ENCODE data around the gene CNTN1. TPM values are rescaled to one million over a fixed set of nuclear protein-coding genes. Genes with fewer than 3 reads are reported as not detected.

The CNTN1 gene
- polyA plus RNA-seq (2013, experiment 1 of 2) = 2.0 TPM
- 1.8 TPM for polyA plus RNA-seq (2013, experiment 2 of 2)

- H3K23ac ChIP-seq (ENCODE audit: low read length) = no peak within 1 kb of the TSS
- H3K36me3 ChIP-seq (ENCODE audit: control insufficient read depth, insufficient read depth, low read length) = no peaks in the 10 kb centered on the region
- no peak within 1 kb of the TSS for H3K18ac ChIP-seq (ENCODE audit: low read length)
- H3K4me2 ChIP-seq (ENCODE audit: low read length) = peak within 1 kb of the TSS; percentile 54
- no peak within 1 kb of the TSS for H3K27ac ChIP-seq (ENCODE audit: low read depth, low read length)
- H3K9ac ChIP-seq (ENCODE audit: low read length) = no peak within 1 kb of the TSS
- no peaks in the 10 kb centered on the region for H3K79me1 ChIP-seq (ENCODE audit: low read length)
- no peak within 1 kb of the TSS for H2BK5ac ChIP-seq (ENCODE audit: low read length)
- H4K8ac ChIP-seq (ENCODE audit: low read depth, low read length) = no peak within 1 kb of the TSS
- H3K56ac ChIP-seq (ENCODE audit: low read length) = peak within 1 kb of the TSS; percentile 26
- peak within 1 kb of the TSS; percentile 64 for H3K4me3 ChIP-seq (ENCODE audit: low read length)
- no peak within 1 kb of the TSS for H3K4ac ChIP-seq (ENCODE audit: low read depth, low read length)
- H2AK5ac ChIP-seq (ENCODE audit: low read length) = no peak within 1 kb of the TSS
- H3K27me3 ChIP-seq (ENCODE audit: insufficient read depth, low read length, poor library complexity) = no peaks in the 10 kb centered on the region
- no peaks in the 10 kb centered on the region for H3K79me2 ChIP-seq (ENCODE audit: control insufficient read depth, insufficient read depth, low read length)
- WGBS (ENCODE audit: extremely low coverage, insufficient coverage, low lambda C conversion rate) = no CpG with 5 or more reads among the region's 31 CpGs
- no peak within 1 kb of the TSS for H4K5ac ChIP-seq (ENCODE audit: low read length)
- H3K4me1 ChIP-seq (ENCODE audit: control insufficient read depth, low read depth, low read length) = no peaks in the 10 kb centered on the region
- H2BK120ac ChIP-seq (ENCODE audit: low read depth, low read length) = no peak within 1 kb of the TSS
- no peak within 1 kb of the TSS for H2BK15ac ChIP-seq (replicated peaks; ENCODE audit: low read depth)
- DNase-seq = peak; percentile 93
Observed at GRCh38 chr12:40691913-40692764, at the start of gene CNTN1. Gene CNTN1 (plus strand): TSS chr12:40692439.

- H4K5ac ChIP-seq (ENCODE audit: low read length) = no peak overlapping the region
- H2BK5ac ChIP-seq (ENCODE audit: low read length) = no peak overlapping the region
- no peak overlapping the region for H4K8ac ChIP-seq (ENCODE audit: low read depth, low read length)
- no peak overlapping the region for H2BK120ac ChIP-seq (ENCODE audit: low read depth, low read length)
- H2BK15ac ChIP-seq (replicated peaks; ENCODE audit: low read depth) = no peak overlapping the region
- H3K56ac ChIP-seq (ENCODE audit: low read length) = no peak overlapping the region
- no peak overlapping the region for H3K9ac ChIP-seq (ENCODE audit: low read length)
- no peak overlapping the region for H3K27ac ChIP-seq (ENCODE audit: low read depth, low read length)
- no peak overlapping the region for H3K4me3 ChIP-seq (ENCODE audit: low read length)
- no peaks in the 10 kb centered on the region for H3K79me1 ChIP-seq (ENCODE audit: low read length)
- no peaks in the 10 kb centered on the region for H3K4me1 ChIP-seq (ENCODE audit: control insufficient read depth, low read depth, low read length)
- no peaks in the 10 kb centered on the region for H3K36me3 ChIP-seq (ENCODE audit: control insufficient read depth, insufficient read depth, low read length)
- DNase-seq = no peak
- no peak overlapping the region for H3K4ac ChIP-seq (ENCODE audit: low read depth, low read length)
- H3K79me2 ChIP-seq (ENCODE audit: control insufficient read depth, insufficient read depth, low read length) = no peaks in the 10 kb centered on the region
- H3K23ac ChIP-seq (ENCODE audit: low read length) = no peak overlapping the region
- no peak overlapping the region for H3K4me2 ChIP-seq (ENCODE audit: low read length)
- H3K18ac ChIP-seq (ENCODE audit: low read length) = no peak overlapping the region
- no peak overlapping the region for H2AK5ac ChIP-seq (ENCODE audit: low read length)
- H3K27me3 ChIP-seq (ENCODE audit: insufficient read depth, low read length, poor library complexity) = no peaks in the 10 kb centered on the region
Observed at GRCh38 chr12:40643506-40643905, 48.7 kb upstream of the CNTN1 start.

GRCh38 chr12:40643976-40644375, 48.3 kb upstream of the CNTN1 start:
- WGBS (ENCODE audit: extremely low coverage, insufficient coverage, low lambda C conversion rate) = no CpG with 5 or more reads among the region's 1 CpG
- Histone ChIP-seq H3K27me3 (ENCODE audit: insufficient read depth, low read length, poor library complexity) (no peaks in the 10 kb centered on the region), H4K5ac (ENCODE audit: low read length) (no peak overlapping the region), H3K18ac (ENCODE audit: low read length) (no peak overlapping the region), H3K4me3 (ENCODE audit: low read length) (no peak overlapping the region), H3K23ac (ENCODE audit: low read length) (no peak overlapping the region), H3K4me2 (ENCODE audit: low read length) (no peak overlapping the region), H3K36me3 (ENCODE audit: control insufficient read depth, insufficient read depth, low read length) (no peaks in the 10 kb centered on the region), H2BK5ac (ENCODE audit: low read length) (no peak overlapping the region), H3K79me1 (ENCODE audit: low read length) (no peaks in the 10 kb centered on the region), H3K4ac (ENCODE audit: low read depth, low read length) (no peak overlapping the region), H2AK5ac (ENCODE audit: low read length) (no peak overlapping the region), H3K4me1 (ENCODE audit: control insufficient read depth, low read depth, low read length) (no peaks in the 10 kb centered on the region), H3K79me2 (ENCODE audit: control insufficient read depth, insufficient read depth, low read length) (no peaks in the 10 kb centered on the region), H3K27ac (ENCODE audit: low read depth, low read length) (no peak overlapping the region), H4K8ac (ENCODE audit: low read depth, low read length) (no peak overlapping the region), H3K9ac (ENCODE audit: low read length) (no peak overlapping the region), H2BK120ac (ENCODE audit: low read depth, low read length) (no peak overlapping the region), H3K56ac (ENCODE audit: low read length) (no peak overlapping the region), H2BK15ac (replicated peaks; ENCODE audit: low read depth) (no peak overlapping the region)
- DNase-seq = no peak

- no CpG with 5 or more reads among the region's 2 CpGs for WGBS (ENCODE audit: extremely low coverage, insufficient coverage, low lambda C conversion rate)
- DNase-seq = no peak
- no peak overlapping the region for H3K27ac ChIP-seq (ENCODE audit: low read depth, low read length)
- no peak overlapping the region for H3K18ac ChIP-seq (ENCODE audit: low read length)
- H3K79me1 ChIP-seq (ENCODE audit: low read length) = no peaks in the 10 kb centered on the region
- no peak overlapping the region for H4K5ac ChIP-seq (ENCODE audit: low read length)
- H3K4me3 ChIP-seq (ENCODE audit: low read length) = no peak overlapping the region
- no peaks in the 10 kb centered on the region for H3K79me2 ChIP-seq (ENCODE audit: control insufficient read depth, insufficient read depth, low read length)
- no peaks in the 10 kb centered on the region for H3K4me1 ChIP-seq (ENCODE audit: control insufficient read depth, low read depth, low read length)
- H3K56ac ChIP-seq (ENCODE audit: low read length) = no peak overlapping the region
- H2BK5ac ChIP-seq (ENCODE audit: low read length) = no peak overlapping the region
- no peak overlapping the region for H3K23ac ChIP-seq (ENCODE audit: low read length)
- no peak overlapping the region for H2BK120ac ChIP-seq (ENCODE audit: low read depth, low read length)
- no peak overlapping the region for H4K8ac ChIP-seq (ENCODE audit: low read depth, low read length)
- H3K4me2 ChIP-seq (ENCODE audit: low read length) = no peak overlapping the region
- no peaks in the 10 kb centered on the region for H3K27me3 ChIP-seq (ENCODE audit: insufficient read depth, low read length, poor library complexity)
- no peak overlapping the region for H3K9ac ChIP-seq (ENCODE audit: low read length)
- H2BK15ac ChIP-seq (replicated peaks; ENCODE audit: low read depth) = no peak overlapping the region
- H2AK5ac ChIP-seq (ENCODE audit: low read length) = no peak overlapping the region
- no peak overlapping the region for H3K4ac ChIP-seq (ENCODE audit: low read depth, low read length)
- H3K36me3 ChIP-seq (ENCODE audit: control insufficient read depth, insufficient read depth, low read length) = no peaks in the 10 kb centered on the region
Observed at GRCh38 chr12:40644708-40645107, 47.5 kb upstream of the CNTN1 start.

- no peak overlapping the region for H4K5ac ChIP-seq (ENCODE audit: low read length)
- H2BK5ac ChIP-seq (ENCODE audit: low read length) = no peak overlapping the region
- no CpG with 5 or more reads among the region's 3 CpGs for WGBS (ENCODE audit: extremely low coverage, insufficient coverage, low lambda C conversion rate)
- H2BK15ac ChIP-seq (replicated peaks; ENCODE audit: low read depth) = no peak overlapping the region
- H3K9ac ChIP-seq (ENCODE audit: low read length) = no peak overlapping the region
- no peak overlapping the region for H3K27ac ChIP-seq (ENCODE audit: low read depth, low read length)
- no peaks in the 10 kb centered on the region for H3K79me1 ChIP-seq (ENCODE audit: low read length)
- no peak overlapping the region for H3K4me3 ChIP-seq (ENCODE audit: low read length)
- DNase-seq = no peak
- H3K4me1 ChIP-seq (ENCODE audit: control insufficient read depth, low read depth, low read length) = no peaks in the 10 kb centered on the region
- no peaks in the 10 kb centered on the region for H3K36me3 ChIP-seq (ENCODE audit: control insufficient read depth, insufficient read depth, low read length)
- no peak overlapping the region for H3K4me2 ChIP-seq (ENCODE audit: low read length)
- no peaks in the 10 kb centered on the region for H3K79me2 ChIP-seq (ENCODE audit: control insufficient read depth, insufficient read depth, low read length)
- H4K8ac ChIP-seq (ENCODE audit: low read depth, low read length) = no peak overlapping the region
- no peak overlapping the region for H3K23ac ChIP-seq (ENCODE audit: low read length)
- H3K18ac ChIP-seq (ENCODE audit: low read length) = no peak overlapping the region
- no peak overlapping the region for H2AK5ac ChIP-seq (ENCODE audit: low read length)
- no peak overlapping the region for H3K4ac ChIP-seq (ENCODE audit: low read depth, low read length)
- H3K27me3 ChIP-seq (ENCODE audit: insufficient read depth, low read length, poor library complexity) = no peaks in the 10 kb centered on the region
- no peak overlapping the region for H2BK120ac ChIP-seq (ENCODE audit: low read depth, low read length)
- no peak overlapping the region for H3K56ac ChIP-seq (ENCODE audit: low read length)
Observed at GRCh38 chr12:40645361-40645760, 46.9 kb upstream of the CNTN1 start.

GRCh38 chr12:40646456-40646855, 45.8 kb upstream of the CNTN1 start:
- Histone ChIP-seq H2BK5ac (ENCODE audit: low read length) (no peak overlapping the region), H2BK15ac (replicated peaks; ENCODE audit: low read depth) (no peak overlapping the region), H3K4me3 (ENCODE audit: low read length) (no peak overlapping the region), H3K23ac (ENCODE audit: low read length) (no peak overlapping the region), H2BK120ac (ENCODE audit: low read depth, low read length) (no peak overlapping the region), H3K4me2 (ENCODE audit: low read length) (no peak overlapping the region), H2AK5ac (ENCODE audit: low read length) (no peak overlapping the region), H4K8ac (ENCODE audit: low read depth, low read length) (no peak overlapping the region), H3K79me1 (ENCODE audit: low read length) (no peaks in the 10 kb centered on the region), H3K56ac (ENCODE audit: low read length) (no peak overlapping the region), H3K27ac (ENCODE audit: low read depth, low read length) (no peak overlapping the region), H3K27me3 (ENCODE audit: insufficient read depth, low read length, poor library complexity) (no peaks in the 10 kb centered on the region), H3K18ac (ENCODE audit: low read length) (no peak overlapping the region), H3K4ac (ENCODE audit: low read depth, low read length) (no peak overlapping the region), H3K9ac (ENCODE audit: low read length) (no peak overlapping the region), H3K36me3 (ENCODE audit: control insufficient read depth, insufficient read depth, low read length) (no peaks in the 10 kb centered on the region), H3K79me2 (ENCODE audit: control insufficient read depth, insufficient read depth, low read length) (no peaks in the 10 kb centered on the region), H4K5ac (ENCODE audit: low read length) (no peak overlapping the region), H3K4me1 (ENCODE audit: control insufficient read depth, low read depth, low read length) (no peaks in the 10 kb centered on the region)
- no peak for DNase-seq
- no CpG with 5 or more reads among the region's 1 CpG for WGBS (ENCODE audit: extremely low coverage, insufficient coverage, low lambda C conversion rate)
